GM12878 (cell line): ENCODE data around the gene RHBDD1. TPM values are rescaled to one million over a fixed set of nuclear protein-coding genes. Genes with fewer than 3 reads are reported as not detected.

ENCODE experiments used
- ATAC-seq: fragments of 200-7000 bp; cut with Tn5 transposase; 3 replicates; pipeline ENCODE4 v1.9.1; 2020; ENCODE audit warnings: mild to moderate bottlenecking, moderate library complexity
- BruUV-seq: library from RNA; stranded (reverse); fragments of 400-500 nt; replicated peaks from 2 replicates; lab custom pipeline; 2021; lab: Mats Ljungman, UMichigan
- CTCF ChIA-PET: fragments of 300-600 bp; sonication (Branson Sonifier 250); formaldehyde crosslinking; extraction: SDS; loops from one replicate; lab custom pipeline; 2021; ENCODE audit warnings: inconsistent platforms; lab: Yijun Ruan, JAX
- POLR2A ChIA-PET: fragments of 350-600 bp; formaldehyde crosslinking; extraction: SDS; loops from one replicate; lab custom pipeline; 2021; ENCODE audit warnings: inconsistent platforms; lab: Charles Lee
- RAD21 ChIA-PET: fragments of 300-600 bp; sonication (Branson Sonifier 250); formaldehyde crosslinking; loops from one replicate; lab custom pipeline; 2023; ENCODE audit warnings: antibody characterized with exemption; ENCODE audit not compliant: unreplicated experiment; lab: Charles Lee
- SMC1A ChIA-PET: fragments of 300-600 bp; sonication (Branson Sonifier 250); formaldehyde crosslinking; loops from one replicate; lab custom pipeline; 2023; ENCODE audit not compliant: unreplicated experiment, uncharacterized antibody; lab: Charles Lee
- DNase-seq: peaks from one replicate; pipeline ENCODE4 v3.0.0-alpha.2; 2011; ENCODE audit warnings: low read depth, low spot score
- FAIRE-seq: peaks from 3 replicates; lab custom pipeline; 2011; peaks lifted over from hg19 to GRCh38; lab: Jason Lieb, UNC
- H2AFZ ChIP-seq: 2 replicates; pipeline ENCODE4 v1.6.0; 2011; ENCODE audit warnings: low read depth, low read length, control low read depth; ENCODE audit not compliant: control insufficient read depth
- H3K27ac ChIP-seq: 2 replicates; pipeline ENCODE4 v1.5.1; 2011; ENCODE audit warnings: control low read depth; ENCODE audit not compliant: control insufficient read depth, insufficient read depth
- H3K27me3 ChIP-seq, 2 experiments: replicated peaks in 1 of 2; 2 replicates each; pipeline versions ENCODE4 v1.6.0 to v1.6.1; 2011; ENCODE audit warnings: low read length in 1 of 2; ENCODE audit not compliant: control insufficient read depth in 2 of 2, insufficient read depth in 2 of 2
- H3K36me3 ChIP-seq, 2 experiments: 2 replicates each; pipeline ENCODE4 v1.5.1; 2011; ENCODE audit warnings: low read length in 1 of 2; ENCODE audit not compliant: control insufficient read depth in 2 of 2, insufficient read depth in 2 of 2
- H3K4me1 ChIP-seq: 2 replicates; pipeline ENCODE4 v1.6.1; 2011; ENCODE audit warnings: mild to moderate bottlenecking, low read length, moderate library complexity, mixed read lengths; ENCODE audit not compliant: control insufficient read depth, insufficient read depth
- H3K4me2 ChIP-seq: 2 replicates; pipeline ENCODE4 v1.6.0; 2011; ENCODE audit warnings: control low read depth; ENCODE audit not compliant: control insufficient read depth, insufficient read depth
- H3K4me3 ChIP-seq: fragments of 200-600 bp; sonication (generic); 2 replicates; pipeline ENCODE4 v1.5.1; 2016
- H3K79me2 ChIP-seq: 2 replicates; pipeline ENCODE4 v1.6.0; 2011; ENCODE audit warnings: low read length; ENCODE audit not compliant: control insufficient read depth, insufficient read depth
- H3K9ac ChIP-seq: 2 replicates; pipeline ENCODE4 v1.8.0; 2011; ENCODE audit warnings: low read length, control low read depth, mixed read lengths; ENCODE audit not compliant: control insufficient read depth, insufficient read depth
- H3K9me3 ChIP-seq: replicated peaks from 3 replicates; pipeline ENCODE4 v1.5.1; 2011; ENCODE audit warnings: mild to moderate bottlenecking, low read length; ENCODE audit not compliant: control insufficient read depth, insufficient read depth
- H4K20me1 ChIP-seq: 2 replicates; pipeline ENCODE4 v1.6.0; 2011; ENCODE audit not compliant: control insufficient read depth, insufficient read depth
- MXI1 ChIP-seq: fragments of 150-350 bp; IDR thresholded peaks from 2 replicates; pipeline ENCODE4 v1.6.1; 2011; ENCODE audit warnings: low read depth, mild to moderate bottlenecking, inconsistent platforms, low read length, improper control_type of control experiment
- MYB ChIP-seq: fragments of 150-350 bp; IDR thresholded peaks from 2 replicates; pipeline ENCODE4 v1.6.1; 2014; ENCODE audit warnings: mild to moderate bottlenecking, low read depth, low read length, borderline replicate concordance
- NFIC ChIP-seq: IDR thresholded peaks from 2 replicates; pipeline ENCODE4 v1.6.1; 2012; ENCODE audit warnings: low read depth, mild to moderate bottlenecking, inconsistent platforms, low read length, moderate library complexity
- NFYA ChIP-seq: IDR thresholded peaks from 2 replicates; pipeline ENCODE4 v1.6.1; 2011; ENCODE audit warnings: low read depth, mild to moderate bottlenecking, low read length, improper control_type of control experiment, borderline replicate concordance
- PAX8 ChIP-seq: fragments of 450-650 bp; IDR thresholded peaks from 2 replicates; pipeline ENCODE4 v1.6.1; 2017; ENCODE audit warnings: mild to moderate bottlenecking, moderate library complexity
- POLR2A ChIP-seq: IDR thresholded peaks from 2 replicates; pipeline ENCODE4 v1.6.1; 2011; ENCODE audit warnings: low read depth, mild to moderate bottlenecking, low read length
- RBBP5 ChIP-seq: fragments of 200-600 bp; sonication (generic); conservative IDR thresholded peaks from 2 replicates; pipeline ENCODE4 v1.6.1; 2016
- SUZ12 ChIP-seq: fragments of 200-600 bp; sonication (generic); IDR thresholded peaks from one replicate; pipeline ENCODE4 v1.6.1; 2018; ENCODE audit warnings: antibody characterized with exemption, mild to moderate bottlenecking; ENCODE audit not compliant: unreplicated experiment
- ZSCAN29 ChIP-seq: fragments of 450-650 bp; IDR thresholded peaks from 2 replicates; pipeline ENCODE4 v1.6.1; 2017; ENCODE audit warnings: mild to moderate bottlenecking, moderate library complexity
- WGBS: methylation state at CpG from one replicate; pipeline ENCODE4 v1.1.6; 2016; ENCODE audit warnings: low lambda C conversion rate; ENCODE audit not compliant: insufficient replicate concordance, insufficient coverage; ENCODE audit errors: missing lambda C conversion rate; 5-methylcytosine and 5-hydroxymethylcytosine counted together
- in situ Hi-C: fragments of 300-500 bp; cut with MboI; formaldehyde crosslinking; loops from 9 replicates; pipeline ENCODE4 v1.14.3; 2018; ENCODE audit warnings: mixed read lengths
- intact Hi-C: fragments of 100-400 bp; cut with micrococcal nuclease; formaldehyde crosslinking; loops from one replicate; pipeline ENCODE4 v1.14.2; 2022; ENCODE audit not compliant: unreplicated experiment
- polyA plus RNA-seq, 11 experiments: library from polyadenylated mRNA; depleted of rRNA in 4 of 11; unstranded in 6 of 11; stranded (reverse) in 5 of 11; fragments of >200 nt; fragmentation: Nextera tagmentation in 4 of 11; fragmentation: Illumina TruSeq in 1 of 11; extraction: Ambion mirVana in 4 of 11; extraction: Trizol in 1 of 11; gene quantifications; 1 replicate in 1 of 11; 2 replicates in 10 of 11; pipeline versions ENCODE4 v1.2.1 to v1.2.3, GENCODE V29; 2011 to 2016; ENCODE audit warnings: inconsistent platforms in 2 of 11, missing spikeins in 2 of 11, low read depth in 1 of 11
- total RNA-seq, 4 experiments: library from RNA; depleted of rRNA in 3 of 4; stranded (reverse); fragments of >200 nt in 3 of 4; fragmentation: Illumina TruSeq in 1 of 4; extraction: Trizol in 1 of 4; gene quantifications; 2 replicates each; pipeline versions ENCODE4 v1.2.1 to v1.2.3, GENCODE V29; 2013 to 2021

Gene RHBDD1
- total and polyA plus RNA-seq, 10 of the 15 experiments (the other 5 are each of a cell fraction or from before 2014, with no cell fraction given): 7.1 to 36.4 (median 14.7) TPM

DNA sequence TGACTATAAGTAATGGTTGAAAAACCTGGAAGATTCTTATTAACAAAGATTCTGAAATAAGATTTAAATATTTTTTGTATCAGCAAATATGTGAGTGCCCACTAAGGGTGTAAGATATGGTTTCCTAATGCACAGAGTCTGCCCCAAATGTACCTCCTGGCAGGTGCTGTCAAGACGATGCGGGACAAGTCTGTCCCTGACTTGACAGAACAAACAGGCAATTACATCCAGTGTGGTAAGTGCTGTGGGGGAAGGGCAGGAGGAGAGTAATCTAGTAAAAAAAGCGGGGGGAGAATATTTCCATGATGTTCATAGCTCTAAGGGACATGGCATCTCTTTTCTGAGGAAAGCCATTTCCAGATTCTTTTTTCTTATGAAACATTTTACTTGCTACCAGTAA lies 200.7 kb downstream of the RHBDD1 start:
- WGBS: 96% methylated on average over 3 of the region's 3 CpGs
- Histone ChIP-seq H3K4me3 (no peak overlapping the region), H3K27ac (no peak overlapping the region), H3K9ac (no peak overlapping the region), H3K9me3 (no peaks in the 10 kb centered on the region), H3K4me1 (no peaks in the 10 kb centered on the region), H4K20me1 (no peaks in the 10 kb centered on the region), H3K36me3 (no peaks in the 10 kb centered on the region), H3K79me2 (no peaks in the 10 kb centered on the region), H2AFZ (no peak overlapping the region), H3K27me3 (no peaks in the 10 kb centered on the region)
- ChIA-PET POLR2A (no interaction called here), SMC1A (interaction anchor here (0.7 to 1.3 kb wide), 2 partner anchors 11 to 198 kb away, joined by 3 read pairs; no protein-coding TSS in a partner anchor)
- DNase-seq (no peak), ATAC-seq (no peak), FAIRE-seq (no peak)
- in situ Hi-C loops: no loop called here
- intact Hi-C loops: loop anchor here (5.0 kb wide), 1 partner anchor 71 kb away; no protein-coding TSS in a partner anchor
- no TSS peak for BruUV-seq
- TF ChIP-seq POLR2A: no peak
- TF ChIP-seq MYB: no peak
- TF ChIP-seq ZSCAN29: no peak
- no peak for TF ChIP-seq NFIC
- no peak for TF ChIP-seq MXI1
- no peak for TF ChIP-seq NFYA
- TF ChIP-seq PAX8: no peak
- TF ChIP-seq SUZ12: no peak
- no peak for TF ChIP-seq RBBP5
- TF ChIP-seq, all 136 proteins: peak for 0
- ChIA-PET CTCF (interaction anchor here (1.3 kb wide), 2 partner anchors 202 to 234 kb away, joined by 3 to 4 read pairs; no protein-coding TSS in a partner anchor), RAD21 (no interaction called here)
- no peak overlapping the region for H3K4me2 ChIP-seq
